Neural cell (in vitro differentiated cells): ENCODE measurements around the gene MAP4K4. TPM values are rescaled to one million over a fixed set of nuclear protein-coding genes. Genes with fewer than 3 reads are reported as not detected.

ENCODE experiments used
- H2AFZ ChIP-seq: fragments of 200-600, 300-800 bp; sonication (generic), shearing (Covaris generic); 2 replicates; pipeline ENCODE4 v1.6.0; 2014; ENCODE audit warnings: low read depth, mild to moderate bottlenecking, antibody characterized with exemption, low read length, moderate library complexity
- H3F3A ChIP-seq: fragments of 200-600 bp; shearing (Covaris generic); 2 replicates; pipeline ENCODE4 v1.6.1; 2016; ENCODE audit warnings: mild to moderate bottlenecking, moderate library complexity, mixed read lengths, antibody characterized with exemption, low read length; ENCODE audit not compliant: insufficient read depth, poor library complexity, severe bottlenecking
- H3K27ac ChIP-seq: fragments of 200-600, 300-800 bp; sonication (generic), shearing (Covaris generic); 2 replicates; pipeline ENCODE4 v1.5.1; 2014; ENCODE audit warnings: mild to moderate bottlenecking, low read length, moderate library complexity
- H3K27me3 ChIP-seq: fragments of 300-800, 200-600 bp; sonication (generic), shearing (Covaris generic); 2 replicates; pipeline ENCODE4 v1.6.0; 2014; ENCODE audit warnings: mild to moderate bottlenecking, low read depth, low read length, moderate library complexity; ENCODE audit not compliant: insufficient read depth
- H3K36me3 ChIP-seq: fragments of 300-800, 200-600 bp; sonication (generic), shearing (Covaris generic); 2 replicates; pipeline ENCODE4 v1.5.1; 2014; ENCODE audit warnings: mild to moderate bottlenecking, antibody characterized with exemption, low read length, moderate library complexity; ENCODE audit not compliant: insufficient read depth
- H3K4me2 ChIP-seq: fragments of 300-800, 200-600 bp; sonication (generic), shearing (Covaris generic); 2 replicates; pipeline ENCODE4 v1.6.0; 2014; ENCODE audit warnings: mild to moderate bottlenecking, low read length
- H3K4me3 ChIP-seq: fragments of 300-800, 200-600 bp; sonication (generic), shearing (Covaris generic); 2 replicates; pipeline ENCODE4 v1.5.1; 2014; ENCODE audit warnings: mild to moderate bottlenecking, low read length, moderate library complexity
- H3K79me2 ChIP-seq: fragments of 200-600 bp; shearing (Covaris generic); replicated peaks from 2 replicates; pipeline ENCODE4 v1.6.0; 2014; ENCODE audit warnings: mild to moderate bottlenecking, low read length, moderate library complexity; ENCODE audit not compliant: insufficient read depth
- H3K9ac ChIP-seq: fragments of 300-800, 200-600 bp; sonication (generic), shearing (Covaris generic); 2 replicates; pipeline ENCODE4 v1.6.1; 2016; ENCODE audit warnings: mild to moderate bottlenecking, low read length, mixed read lengths
- H3K9me2 ChIP-seq: fragments of 200-600 bp; shearing (Covaris generic); 2 replicates; pipeline ENCODE4 v1.6.1; 2016; ENCODE audit warnings: mild to moderate bottlenecking, low read length, mixed read lengths; ENCODE audit not compliant: insufficient read depth
- H3K9me3 ChIP-seq: fragments of 200-600, 300-800 bp; sonication (generic), shearing (Covaris generic); 2 replicates; pipeline ENCODE4 v1.6.1; 2016; ENCODE audit warnings: mild to moderate bottlenecking, mixed run types, low read length, moderate library complexity, mixed read lengths
- H4K20me1 ChIP-seq: fragments of 200-600 bp; shearing (Covaris generic); 2 replicates; pipeline ENCODE4 v1.6.1; 2016; ENCODE audit warnings: mild to moderate bottlenecking, mixed run types; ENCODE audit not compliant: insufficient read depth
- CTCF ChIP-seq: fragments of 450-650 bp; IDR thresholded peaks from 2 replicates; pipeline ENCODE4 v1.5.1; 2014; ENCODE audit warnings: antibody characterized with exemption, mild to moderate bottlenecking, moderate library complexity; ENCODE audit not compliant: poor library complexity, severe bottlenecking
- EP300 ChIP-seq: fragments of 450-650 bp; conservative IDR thresholded peaks from 2 replicates; pipeline ENCODE4 v1.6.1; 2014; ENCODE audit warnings: antibody characterized with exemption, mild to moderate bottlenecking, moderate library complexity; ENCODE audit not compliant: poor library complexity, severe bottlenecking
- EZH2 ChIP-seq: fragments of 200-600, 300-800 bp; shearing (Covaris generic), sonication (generic); IDR thresholded peaks from 2 replicates; pipeline ENCODE4 v1.6.1; 2014; ENCODE audit warnings: antibody characterized with exemption, low read length, borderline replicate concordance, mild to moderate bottlenecking; ENCODE audit not compliant: insufficient read depth, poor library complexity, severe bottlenecking
- MXI1 ChIP-seq: fragments of 450-650 bp; conservative IDR thresholded peaks from 2 replicates; pipeline ENCODE4 v1.6.1; 2014; ENCODE audit warnings: antibody characterized with exemption, mild to moderate bottlenecking; ENCODE audit not compliant: poor library complexity, severe bottlenecking
- POLR2AphosphoS5 ChIP-seq: IDR thresholded peaks from 2 replicates; pipeline ENCODE4 v1.6.1; 2012
- RAD21 ChIP-seq: fragments of 450-650 bp; conservative IDR thresholded peaks from 2 replicates; pipeline ENCODE4 v1.6.1; 2014; ENCODE audit warnings: antibody characterized with exemption, mild to moderate bottlenecking, moderate library complexity
- SMC3 ChIP-seq: fragments of 450-650 bp; conservative IDR thresholded peaks from 2 replicates; pipeline ENCODE4 v1.6.1; 2014; ENCODE audit warnings: antibody characterized with exemption, mild to moderate bottlenecking, moderate library complexity; ENCODE audit not compliant: poor library complexity
- TAF1 ChIP-seq: IDR thresholded peaks from 2 replicates; pipeline ENCODE4 v1.6.1; 2012; ENCODE audit warnings: low read depth
- polyA plus RNA-seq: library from polyadenylated mRNA; depleted of rRNA; stranded (reverse); fragments of >200 nt; gene quantifications from 2 replicates; pipeline ENCODE4 v1.2.3, GENCODE V29; 2014
- TF ChIP-seq, protein P1 (sequence below): IDR thresholded peaks from 2 replicates; pipeline ENCODE4 v1.6.1; 2012; ENCODE audit warnings: borderline replicate concordance

MAP4K4 gene
- polyA plus RNA-seq, 1 donor from 2014 or later, result 125 TPM

DNA sequence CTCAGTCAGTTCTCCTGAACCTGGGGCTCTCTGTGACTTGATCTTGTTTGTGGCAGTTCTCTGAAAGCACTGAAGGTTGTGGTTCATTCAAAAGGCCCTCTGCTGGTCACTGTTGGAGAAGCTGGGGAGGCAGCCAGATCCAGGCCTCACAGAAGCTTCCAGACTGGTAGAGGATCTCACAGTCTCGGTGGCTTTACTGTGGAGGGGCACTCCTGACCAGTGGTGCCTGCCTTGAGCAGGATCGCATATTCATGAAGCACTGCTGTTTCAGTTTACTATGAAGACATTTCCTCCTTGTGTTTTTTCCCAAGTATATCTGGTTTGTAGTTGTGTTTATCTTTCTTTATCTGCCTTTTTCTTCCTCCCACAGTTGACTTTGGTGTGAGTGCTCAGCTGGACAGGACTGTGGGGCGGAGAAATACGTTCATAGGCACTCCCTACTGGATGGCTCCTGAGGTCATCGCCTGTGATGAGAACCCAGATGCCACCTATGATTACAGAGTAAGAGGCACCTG lies 133.9 kb downstream of the MAP4K4 start:
- H3K4me2 ChIP-seq, result no peak overlapping the region
- H3K4me3 ChIP-seq, result no peak overlapping the region
- no peaks in the 10 kb centered on the region for H3K27me3 ChIP-seq
- peaks cover 3% of the 10 kb centered on the region for H3K79me2 ChIP-seq
- no peaks in the 10 kb centered on the region for H4K20me1 ChIP-seq
- no peaks in the 10 kb centered on the region for H3K9me3 ChIP-seq
- no peak overlapping the region for H3K9ac ChIP-seq
- no peak overlapping the region for H2AFZ ChIP-seq
- H3F3A ChIP-seq, result peaks cover 3% of the 10 kb centered on the region
- H3K27ac ChIP-seq, result no peak overlapping the region
- no peaks in the 10 kb centered on the region for H3K9me2 ChIP-seq
- peaks cover 14% of the 10 kb centered on the region for H3K36me3 ChIP-seq
- TF ChIP-seq SMC3 (peak; percentile 87), TAF1 (no peak), CTCF (peak; percentile 76), RAD21 (peak; percentile 75), POLR2AphosphoS5 (peak; percentile 7)

- Histone ChIP-seq H3K4me2 (no peak overlapping the region), H3F3A (peaks cover 3% of the 10 kb centered on the region), H3K9me2 (no peaks in the 10 kb centered on the region), H3K9ac (no peak overlapping the region), H3K27ac (no peak overlapping the region), H3K27me3 (no peaks in the 10 kb centered on the region), H4K20me1 (no peaks in the 10 kb centered on the region), H2AFZ (no peak overlapping the region), H3K79me2 (peaks cover 3% of the 10 kb centered on the region), H3K4me3 (no peak overlapping the region), H3K9me3 (no peaks in the 10 kb centered on the region), H3K36me3 (peaks cover 14% of the 10 kb centered on the region)
- TF ChIP-seq, protein P1, sequence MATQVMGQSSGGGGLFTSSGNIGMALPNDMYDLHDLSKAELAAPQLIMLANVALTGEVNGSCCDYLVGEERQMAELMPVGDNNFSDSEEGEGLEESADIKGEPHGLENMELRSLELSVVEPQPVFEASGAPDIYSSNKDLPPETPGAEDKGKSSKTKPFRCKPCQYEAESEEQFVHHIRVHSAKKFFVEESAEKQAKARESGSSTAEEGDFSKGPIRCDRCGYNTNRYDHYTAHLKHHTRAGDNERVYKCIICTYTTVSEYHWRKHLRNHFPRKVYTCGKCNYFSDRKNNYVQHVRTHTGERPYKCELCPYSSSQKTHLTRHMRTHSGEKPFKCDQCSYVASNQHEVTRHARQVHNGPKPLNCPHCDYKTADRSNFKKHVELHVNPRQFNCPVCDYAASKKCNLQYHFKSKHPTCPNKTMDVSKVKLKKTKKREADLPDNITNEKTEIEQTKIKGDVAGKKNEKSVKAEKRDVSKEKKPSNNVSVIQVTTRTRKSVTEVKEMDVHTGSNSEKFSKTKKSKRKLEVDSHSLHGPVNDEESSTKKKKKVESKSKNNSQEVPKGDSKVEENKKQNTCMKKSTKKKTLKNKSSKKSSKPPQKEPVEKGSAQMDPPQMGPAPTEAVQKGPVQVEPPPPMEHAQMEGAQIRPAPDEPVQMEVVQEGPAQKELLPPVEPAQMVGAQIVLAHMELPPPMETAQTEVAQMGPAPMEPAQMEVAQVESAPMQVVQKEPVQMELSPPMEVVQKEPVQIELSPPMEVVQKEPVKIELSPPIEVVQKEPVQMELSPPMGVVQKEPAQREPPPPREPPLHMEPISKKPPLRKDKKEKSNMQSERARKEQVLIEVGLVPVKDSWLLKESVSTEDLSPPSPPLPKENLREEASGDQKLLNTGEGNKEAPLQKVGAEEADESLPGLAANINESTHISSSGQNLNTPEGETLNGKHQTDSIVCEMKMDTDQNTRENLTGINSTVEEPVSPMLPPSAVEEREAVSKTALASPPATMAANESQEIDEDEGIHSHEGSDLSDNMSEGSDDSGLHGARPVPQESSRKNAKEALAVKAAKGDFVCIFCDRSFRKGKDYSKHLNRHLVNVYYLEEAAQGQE, result no peak
- TF ChIP-seq CTCF (peak; percentile 41), POLR2AphosphoS5 (no peak), TAF1 (no peak), EP300 (no peak), SMC3 (no peak), EZH2 (no peak), RAD21 (peak; percentile 36), MXI1 (no peak)
Observed at GRCh38 chr2:101832114-101832513, 134.6 kb downstream of the MAP4K4 start.
